ENCODE results near the gene DOCK2. TPM values are rescaled to one million over a fixed set of nuclear protein-coding genes. Genes with fewer than 3 reads are reported as not detected.

DOCK2 gene
- total RNA-seq, 1 experiment from 2014 or later = 0.42 TPM

GRCh38 chr5:169778622-169779596 is 141.8 kb downstream of the DOCK2 start:
- intact Hi-C loops (cut with micrococcal nuclease) = no loop called here
- no TSS peak for BruUV-seq (replicated peaks)
- DNase-seq (ENCODE audit: unreplicated experiment) = no peak
- Mint-ChIP-seq H3K4me1 (ENCODE audit: insufficient read depth, unreplicated experiment) (peaks cover 7% of the 10 kb centered on the region), H3K9me3 (ENCODE audit: unreplicated experiment) (no peaks in the 10 kb centered on the region), H3K4me3 (ENCODE audit: unreplicated experiment) (no peak overlapping the region), H3K36me3 (ENCODE audit: insufficient read depth, unreplicated experiment) (no peaks in the 10 kb centered on the region), H3K27me3 (ENCODE audit: insufficient read depth, unreplicated experiment) (no peaks in the 10 kb centered on the region), H3K27ac (ENCODE audit: low read depth, unreplicated experiment) (no peak overlapping the region)
- no peak for TF ChIP-seq CTCF (IDR thresholded peaks at IDR 0.05; ENCODE audit: unreplicated experiment)
- POLR2A ChIA-PET = interaction anchor here (0.7 kb wide), 1 partner anchor 240 kb away, joined by 3 read pairs; no protein-coding TSS in a partner anchor
- CTCF ChIA-PET = interaction anchor here (0.7 to 1.1 kb wide), 2 partner anchors 94 to 292 kb away, joined by 3 read pairs; no protein-coding TSS in a partner anchor

GRCh38 chr5:169781420-169782345 is 144.6 kb downstream of the DOCK2 start:
- Mint-ChIP-seq H3K36me3 (ENCODE audit: insufficient read depth, unreplicated experiment) (no peaks in the 10 kb centered on the region), H3K4me1 (ENCODE audit: insufficient read depth, unreplicated experiment) (peaks cover 17% of the 10 kb centered on the region), H3K27ac (ENCODE audit: low read depth, unreplicated experiment) (no peak overlapping the region), H3K9me3 (ENCODE audit: unreplicated experiment) (no peaks in the 10 kb centered on the region), H3K27me3 (ENCODE audit: insufficient read depth, unreplicated experiment) (no peaks in the 10 kb centered on the region), H3K4me3 (ENCODE audit: unreplicated experiment) (no peak overlapping the region)
- ChIA-PET CTCF (interaction anchor here (0.6 to 0.8 kb wide), 3 partner anchors 19 to 154 kb away, joined by 3 read pairs; no protein-coding TSS in a partner anchor), POLR2A (no interaction called here)
- intact Hi-C loops (cut with micrococcal nuclease) = no loop called here
- BruUV-seq (replicated peaks) = no TSS peak
- TF ChIP-seq CTCF (IDR thresholded peaks at IDR 0.05; ENCODE audit: unreplicated experiment) = no peak
- peak; percentile 35 for DNase-seq (ENCODE audit: unreplicated experiment)

- no peak for DNase-seq (ENCODE audit: unreplicated experiment)
- H3K27me3 Mint-ChIP-seq (ENCODE audit: insufficient read depth, unreplicated experiment) = no peaks in the 10 kb centered on the region
- no peak overlapping the region for H3K4me3 Mint-ChIP-seq (ENCODE audit: unreplicated experiment)
- intact Hi-C loops (cut with micrococcal nuclease) = no loop called here
- no peaks in the 10 kb centered on the region for H3K36me3 Mint-ChIP-seq (ENCODE audit: insufficient read depth, unreplicated experiment)
- peaks cover 29% of the 10 kb centered on the region for H3K4me1 Mint-ChIP-seq (ENCODE audit: insufficient read depth, unreplicated experiment)
- ChIA-PET POLR2A (no interaction called here), CTCF (interaction anchor here (0.6 kb wide), 1 partner anchor 16 kb away, joined by 3 read pairs; no protein-coding TSS in a partner anchor)
- TF ChIP-seq CTCF (IDR thresholded peaks at IDR 0.05; ENCODE audit: unreplicated experiment) = no peak
- peak overlapping the region; percentile 3 for H3K27ac Mint-ChIP-seq (ENCODE audit: low read depth, unreplicated experiment)
- no TSS peak for BruUV-seq (replicated peaks)
- no peaks in the 10 kb centered on the region for H3K9me3 Mint-ChIP-seq (ENCODE audit: unreplicated experiment)
Observed at GRCh38 chr5:169785771-169786618, 148.9 kb downstream of the DOCK2 start.
